ENCODE data around the gene LDB2.
"Not testable (repeated sequence)": the region's sequence is repeated elsewhere in the genome, so short reads cannot be mapped to it uniquely, and the experiment has no call there.

LDB2 gene

DNA sequence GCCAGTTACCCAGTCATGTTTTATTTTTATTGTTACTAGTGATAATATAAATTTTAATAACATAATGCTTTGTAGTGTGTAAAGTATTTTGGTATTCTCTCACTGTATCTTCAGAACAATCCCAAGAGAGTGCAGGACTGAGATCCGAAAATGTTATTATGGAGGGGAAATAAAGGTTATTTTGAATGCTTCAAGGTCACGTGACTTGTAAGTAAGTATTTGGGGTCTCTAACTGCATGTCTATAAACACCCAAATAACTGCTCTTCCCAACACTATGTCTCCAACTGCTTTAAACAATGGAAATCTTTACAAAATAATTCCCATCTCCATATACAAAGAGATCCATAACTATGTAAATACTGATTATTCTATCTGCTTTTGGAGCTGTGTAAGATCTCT, 302.2 kb downstream of the LDB2 start:
- DNase-seq (ENCODE audit: low spot score), result no peak

DNA sequence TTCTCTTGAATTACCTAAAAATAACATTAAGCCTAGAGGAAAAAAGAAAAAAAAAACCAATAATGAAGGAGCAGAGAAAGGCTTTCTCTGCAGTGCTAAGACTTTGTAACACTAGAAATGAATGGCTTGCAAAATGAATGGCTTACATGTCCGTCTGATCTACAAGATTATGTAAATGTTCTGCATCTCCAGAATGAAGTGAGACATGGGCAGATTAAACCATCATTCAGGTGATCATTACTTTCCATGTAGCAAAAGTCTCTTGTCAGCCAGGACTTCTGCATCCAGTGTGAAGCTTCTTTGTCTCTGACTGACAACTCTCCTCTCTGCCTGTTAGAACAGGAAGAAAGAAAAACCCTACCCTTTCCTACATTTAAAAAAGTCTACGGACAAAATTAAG, 304.3 kb downstream of the LDB2 start:
- DNase-seq (ENCODE audit: low spot score), result no peak

DNA sequence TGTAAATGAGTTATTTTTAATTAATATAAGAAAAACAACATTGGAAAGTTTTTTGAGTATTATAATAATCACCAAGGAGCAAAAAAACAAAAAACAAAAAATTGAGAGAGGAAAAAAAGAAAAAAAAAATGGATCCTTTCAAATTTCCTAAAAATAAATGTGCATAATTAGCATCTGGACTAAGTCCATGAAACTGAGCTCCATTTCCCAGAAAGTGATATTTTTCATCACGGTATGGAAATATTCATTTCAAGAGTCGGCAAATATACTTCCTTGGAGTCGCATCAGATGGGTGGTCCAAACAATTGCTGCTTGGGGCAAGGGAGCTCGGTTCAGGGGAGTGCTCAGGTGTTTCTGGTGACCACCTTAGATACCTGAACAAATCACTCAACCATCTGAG, 305.1 kb downstream of the LDB2 start:
- DNase-seq (ENCODE audit: low spot score), result no peak

DNA sequence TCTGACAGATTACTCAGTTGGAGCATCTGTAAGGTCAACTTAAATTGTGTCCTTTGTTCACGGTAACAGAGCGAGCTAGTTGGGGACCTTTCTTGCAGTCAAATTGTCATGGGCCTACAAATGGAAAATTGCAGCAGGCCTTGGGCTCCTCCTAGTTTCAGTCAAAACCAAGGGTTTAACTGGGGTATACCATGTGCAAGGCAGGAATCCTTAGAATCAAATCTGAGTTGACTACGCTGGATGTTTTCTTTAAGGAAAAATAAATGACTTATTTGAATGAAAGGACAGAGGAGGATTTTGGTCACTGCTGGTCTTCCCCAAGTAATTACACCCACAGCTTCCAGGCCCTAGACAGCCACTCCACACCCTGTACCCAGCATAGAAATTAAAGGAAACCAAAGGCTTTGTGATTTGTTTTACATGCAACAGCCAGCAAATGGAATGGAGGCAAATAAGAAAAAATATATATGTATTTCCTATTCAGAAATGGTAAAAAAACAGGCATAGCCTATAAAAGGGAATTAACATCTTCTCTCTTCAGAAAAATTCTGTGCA, 307.1 kb downstream of the LDB2 start:
- DNase-seq (ENCODE audit: low spot score), result no peak

DNA sequence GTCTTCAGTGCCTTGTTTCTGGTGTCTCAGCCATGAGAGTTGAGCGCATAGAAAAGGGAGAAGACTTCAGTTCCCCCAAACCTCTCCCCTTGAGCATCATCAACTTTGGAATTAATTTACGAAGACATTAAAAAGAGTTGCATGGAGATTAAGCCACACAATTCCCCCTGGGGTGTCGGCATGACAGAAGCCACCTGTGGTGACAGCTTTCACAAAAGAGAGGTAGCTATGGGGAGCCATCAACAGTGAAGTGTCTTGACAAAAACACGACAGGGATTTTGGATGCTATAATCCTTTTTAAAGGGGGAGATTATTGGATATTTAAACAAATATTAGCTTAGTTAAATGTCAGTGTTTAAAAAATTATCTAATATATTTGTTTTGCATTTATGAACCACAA, 307.6 kb downstream of the LDB2 start:
- no peak for DNase-seq (ENCODE audit: low spot score)

DNA sequence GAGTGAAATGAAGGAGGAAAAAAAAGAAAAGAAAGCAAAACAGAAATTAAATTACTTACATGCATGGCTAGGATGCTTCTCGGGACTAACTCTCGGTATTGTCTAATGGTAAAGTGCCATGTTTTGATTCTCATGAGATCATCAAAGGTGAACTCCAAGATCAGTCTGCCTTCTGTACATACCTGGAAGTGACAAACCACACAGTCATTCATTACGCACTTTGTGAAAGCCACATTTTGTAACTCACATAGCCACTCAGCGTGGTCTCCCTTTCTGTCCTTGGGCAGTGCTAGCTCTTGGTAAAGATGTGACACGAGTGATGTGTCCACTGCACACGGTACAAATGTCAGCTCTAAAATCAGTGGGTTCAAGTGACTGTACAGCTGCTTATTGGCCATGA, 309.8 kb downstream of the LDB2 start:
- DNase-seq (ENCODE audit: low spot score), result no peak

DNA sequence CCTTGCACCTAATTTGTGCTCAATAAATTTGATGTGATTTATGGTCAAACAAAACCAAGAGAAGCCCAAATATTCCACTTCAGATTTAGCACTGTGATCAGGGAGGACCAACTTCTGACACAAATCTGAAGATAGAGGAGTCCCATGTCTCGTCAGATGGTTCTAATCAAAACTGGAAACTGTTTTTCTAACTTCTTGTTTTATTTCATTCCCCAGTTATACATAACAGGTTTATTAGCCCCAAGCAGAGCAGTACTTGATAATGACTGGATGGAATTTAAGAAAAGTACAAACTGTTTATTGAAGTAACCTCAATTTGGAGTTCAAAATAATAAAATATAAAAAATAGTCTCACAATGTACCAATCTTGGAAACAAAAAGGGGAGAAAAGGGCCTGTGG, 310.3 kb downstream of the LDB2 start:
- DNase-seq (ENCODE audit: low spot score), result no peak

- DNase-seq (ENCODE audit: low spot score), result no peak
Observed at GRCh38 chr4:16585053-16585452, 313.4 kb downstream of the LDB2 start.

DNA sequence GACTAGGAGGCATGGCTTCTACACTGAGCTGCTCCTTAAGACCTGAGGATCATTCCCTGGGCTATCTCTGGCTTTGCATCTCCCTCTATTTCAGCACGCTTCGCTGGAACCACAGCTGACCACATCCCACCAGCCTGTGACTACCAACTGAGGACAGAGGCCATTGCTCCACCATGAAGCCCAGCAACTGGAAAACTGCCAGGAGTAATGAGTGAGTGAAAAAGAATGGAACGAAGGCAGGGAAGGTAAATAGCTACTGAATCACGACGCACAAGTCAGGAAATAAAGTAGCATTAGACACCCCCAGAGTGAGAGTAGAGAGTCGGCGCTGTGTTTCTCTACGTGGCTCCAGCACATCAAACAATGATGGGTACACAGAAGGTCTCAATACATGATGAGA, 314.7 kb downstream of the LDB2 start:
- no peak for DNase-seq (ENCODE audit: low spot score)

DNA sequence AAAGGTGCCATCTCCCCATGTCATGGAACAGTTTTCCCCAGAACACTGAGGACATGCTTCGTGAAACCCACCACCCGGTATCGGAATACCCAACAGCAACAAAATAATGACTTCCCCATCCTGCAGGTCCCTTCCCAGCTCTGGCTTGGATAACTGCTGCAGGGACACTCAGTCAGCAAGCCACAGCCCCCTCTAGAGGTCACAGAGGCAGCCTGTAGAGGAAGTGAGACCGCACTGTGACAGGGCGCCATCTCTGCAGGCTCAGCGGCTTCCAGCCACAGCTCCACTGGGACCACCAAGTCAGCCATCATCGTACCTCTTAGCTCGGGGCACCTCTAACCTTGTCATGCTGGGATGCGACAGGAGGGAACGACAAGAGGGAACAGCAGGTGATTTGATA, 315.9 kb downstream of the LDB2 start:
- no peak for DNase-seq (ENCODE audit: low spot score)

GRCh38 chr4:16582036-16582435, 316.4 kb downstream of the LDB2 start:
- DNase-seq (ENCODE audit: low spot score), result no peak

GRCh38 chr4:16581117-16581516, 317.3 kb downstream of the LDB2 start:
- DNase-seq (ENCODE audit: low spot score), result no peak

DNA sequence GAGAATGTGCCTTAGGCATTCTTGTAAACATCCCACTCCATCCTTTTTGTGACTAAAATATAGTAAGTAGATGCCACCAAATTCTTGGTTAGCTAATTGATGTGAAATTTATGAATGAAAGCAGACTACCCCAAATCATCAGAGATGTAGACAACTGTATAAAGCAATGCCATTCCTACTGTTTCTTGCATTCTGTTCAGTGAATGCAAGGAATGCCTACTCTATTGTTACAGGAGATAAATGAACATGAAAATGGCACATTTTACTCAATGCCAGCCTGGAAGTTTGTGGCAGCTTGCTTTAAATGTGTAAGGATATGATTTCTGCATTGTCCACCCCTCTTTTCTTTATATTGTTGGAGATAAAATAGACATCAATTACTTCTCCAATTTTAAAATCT, 317.9 kb downstream of the LDB2 start:
- no peak for DNase-seq (ENCODE audit: low spot score)

- DNase-seq (ENCODE audit: low spot score), result no peak
Observed at GRCh38 chr4:16579866-16580265, 318.6 kb downstream of the LDB2 start.

DNA sequence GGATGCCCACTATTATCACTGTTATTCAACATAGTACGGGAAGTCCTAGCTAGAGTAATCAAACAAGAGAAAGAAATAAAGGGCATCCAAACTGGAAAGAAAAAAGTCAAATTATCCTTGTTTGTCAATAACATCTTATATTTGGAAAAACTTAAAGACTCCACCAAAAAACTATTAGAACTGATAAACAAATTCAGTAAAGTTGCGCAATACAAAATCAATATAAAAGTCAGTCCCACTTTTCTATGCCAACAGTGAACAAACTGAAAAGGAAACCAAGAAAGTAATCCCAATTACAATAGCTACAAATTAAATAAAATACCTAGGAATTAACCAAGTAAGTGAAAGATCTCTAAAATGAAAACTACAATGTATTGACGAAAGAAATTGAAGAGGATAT, 321.3 kb downstream of the LDB2 start:
- DNase-seq (ENCODE audit: low spot score), result no peak

DNA sequence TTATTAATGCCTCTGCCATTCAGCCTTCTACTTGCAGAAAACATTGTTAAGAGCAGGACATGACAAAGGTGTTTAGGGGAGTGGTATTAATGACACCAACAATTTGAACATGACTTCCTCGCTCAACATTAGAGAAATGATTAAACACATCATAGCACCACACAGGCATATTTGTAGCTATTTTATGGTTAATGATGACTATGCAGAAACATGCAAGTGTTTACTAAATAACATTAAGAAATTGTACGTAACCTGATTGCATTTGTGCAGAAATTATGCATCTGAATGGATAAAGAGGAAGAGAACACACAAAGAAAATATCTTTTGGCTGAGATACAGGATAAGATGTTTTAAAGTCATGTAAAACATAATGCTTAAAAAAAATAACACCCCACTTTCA, 323.5 kb downstream of the LDB2 start:
- DNase-seq (ENCODE audit: low spot score), result no peak

DNA sequence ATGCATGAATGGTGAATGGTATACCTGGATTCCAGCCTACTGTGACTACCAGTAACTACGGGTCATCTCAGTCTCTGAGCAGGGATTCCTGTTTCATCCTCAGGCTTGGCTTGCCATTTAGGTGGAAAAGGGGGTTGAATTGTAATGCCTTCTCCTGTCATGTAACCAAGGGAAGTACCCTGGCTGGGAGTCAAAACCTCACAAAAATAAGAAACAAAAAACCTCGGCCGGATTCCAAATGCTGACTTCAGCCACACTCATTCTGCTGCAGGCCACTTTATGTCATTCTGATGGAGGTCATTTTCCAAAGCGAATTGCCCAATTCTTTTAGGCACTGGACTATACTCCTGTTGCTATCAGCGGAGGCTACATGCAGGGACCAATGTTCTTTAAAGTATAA, 324.7 kb downstream of the LDB2 start:
- DNase-seq (ENCODE audit: low spot score), result no peak

GRCh38 chr4:16573206-16573605, 325.2 kb downstream of the LDB2 start:
- no peak for DNase-seq (ENCODE audit: low spot score)

- no peak for DNase-seq (ENCODE audit: low spot score)
Observed at GRCh38 chr4:16572631-16573030, 325.8 kb downstream of the LDB2 start.

GRCh38 chr4:16572161-16572560, 326.3 kb downstream of the LDB2 start:
- DNase-seq (ENCODE audit: low spot score), result no peak

DNA sequence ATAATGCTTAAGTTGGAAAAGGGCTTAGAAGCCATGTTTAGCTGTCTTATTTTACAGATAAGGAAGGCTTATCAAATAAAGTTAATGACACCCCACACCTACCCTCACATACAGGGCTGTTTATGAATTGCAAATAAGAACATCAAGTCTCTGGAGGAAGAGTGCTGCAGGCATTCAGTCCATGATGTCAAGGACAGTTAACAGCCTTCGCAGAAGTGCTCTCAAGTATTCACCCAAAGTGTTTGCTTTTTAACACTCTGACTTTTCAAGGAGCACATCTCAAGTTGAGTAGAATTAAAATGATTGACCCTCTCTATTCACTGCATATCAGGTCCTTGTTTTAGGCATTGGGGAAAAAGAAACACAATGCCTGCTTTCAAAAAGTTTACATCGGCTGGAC, 328.7 kb downstream of the LDB2 start:
- no peak for DNase-seq (ENCODE audit: low spot score)

- not testable (repeated sequence) for DNase-seq (ENCODE audit: low spot score)
Observed at GRCh38 chr4:16557316-16557715, 341.1 kb downstream of the LDB2 start.

GRCh38 chr4:16555156-16555555, 343.3 kb downstream of the LDB2 start:
- DNase-seq (ENCODE audit: low spot score), result no peak

DNA sequence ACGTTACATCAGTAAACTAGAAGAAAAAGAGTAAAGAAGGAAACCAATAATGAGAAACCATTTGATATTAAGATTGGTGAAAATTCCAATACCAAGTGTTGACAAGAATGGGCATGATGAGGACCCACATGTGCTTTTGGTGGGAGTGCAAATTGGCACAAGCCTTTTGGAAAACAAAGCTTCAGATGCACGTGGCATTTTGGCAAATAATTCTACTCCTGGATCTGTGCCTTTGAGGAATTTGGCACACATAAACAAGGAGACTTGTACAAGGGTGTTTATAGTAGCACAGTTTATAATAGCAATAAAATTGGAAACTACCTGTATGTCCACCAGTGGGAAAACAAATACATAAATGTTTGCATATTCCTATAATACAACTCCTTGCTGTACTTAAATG, 347.9 kb downstream of the LDB2 start:
- no peak for DNase-seq (ENCODE audit: low spot score)

DNA sequence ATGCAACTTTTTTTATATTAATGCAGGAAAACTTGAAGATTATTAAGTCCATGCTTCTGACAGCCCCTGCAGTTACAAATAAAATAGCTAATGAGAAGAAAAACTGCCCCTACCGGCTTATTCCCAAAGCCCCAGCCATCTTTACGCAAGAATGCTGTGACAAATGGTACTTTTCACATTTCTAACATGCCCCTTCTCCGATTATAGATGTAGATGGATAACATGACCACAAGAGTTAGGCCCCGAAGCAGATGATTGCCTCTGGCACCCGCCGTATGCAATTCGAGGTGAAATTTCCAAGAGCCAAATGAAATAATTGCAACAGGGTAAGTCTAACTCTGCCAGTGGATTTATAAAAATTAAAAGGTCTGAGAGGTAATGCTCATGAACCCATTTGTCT, 352.8 kb downstream of the LDB2 start:
- no peak for DNase-seq (ENCODE audit: low spot score)
